ENCODE data around the gene ATG9B. TPM values are rescaled to one million over a fixed set of nuclear protein-coding genes. Genes with fewer than 3 reads are reported as not detected.
A peak's percentile ranks its signal among the peaks of the same experiment; 100 is the strongest.
"Not testable (repeated sequence)": the region's sequence is repeated elsewhere in the genome, so short reads cannot be mapped to it uniquely, and the experiment has no call there.

The ATG9B gene
- total RNA-seq, 1 donor from 2014 or later: 15.4 TPM

GRCh38 chr7:151035026-151035717 is 10.9 kb upstream of the ATG9B start:
- no peak for DNase-seq

- no peak for DNase-seq
These were observed 10.2 kb upstream of the ATG9B start for GRCh38 chr7:151034312-151035025.

GRCh38 chr7:151033864-151034249 is 9.6 kb upstream of the ATG9B start:
- DNase-seq: no peak

DNA sequence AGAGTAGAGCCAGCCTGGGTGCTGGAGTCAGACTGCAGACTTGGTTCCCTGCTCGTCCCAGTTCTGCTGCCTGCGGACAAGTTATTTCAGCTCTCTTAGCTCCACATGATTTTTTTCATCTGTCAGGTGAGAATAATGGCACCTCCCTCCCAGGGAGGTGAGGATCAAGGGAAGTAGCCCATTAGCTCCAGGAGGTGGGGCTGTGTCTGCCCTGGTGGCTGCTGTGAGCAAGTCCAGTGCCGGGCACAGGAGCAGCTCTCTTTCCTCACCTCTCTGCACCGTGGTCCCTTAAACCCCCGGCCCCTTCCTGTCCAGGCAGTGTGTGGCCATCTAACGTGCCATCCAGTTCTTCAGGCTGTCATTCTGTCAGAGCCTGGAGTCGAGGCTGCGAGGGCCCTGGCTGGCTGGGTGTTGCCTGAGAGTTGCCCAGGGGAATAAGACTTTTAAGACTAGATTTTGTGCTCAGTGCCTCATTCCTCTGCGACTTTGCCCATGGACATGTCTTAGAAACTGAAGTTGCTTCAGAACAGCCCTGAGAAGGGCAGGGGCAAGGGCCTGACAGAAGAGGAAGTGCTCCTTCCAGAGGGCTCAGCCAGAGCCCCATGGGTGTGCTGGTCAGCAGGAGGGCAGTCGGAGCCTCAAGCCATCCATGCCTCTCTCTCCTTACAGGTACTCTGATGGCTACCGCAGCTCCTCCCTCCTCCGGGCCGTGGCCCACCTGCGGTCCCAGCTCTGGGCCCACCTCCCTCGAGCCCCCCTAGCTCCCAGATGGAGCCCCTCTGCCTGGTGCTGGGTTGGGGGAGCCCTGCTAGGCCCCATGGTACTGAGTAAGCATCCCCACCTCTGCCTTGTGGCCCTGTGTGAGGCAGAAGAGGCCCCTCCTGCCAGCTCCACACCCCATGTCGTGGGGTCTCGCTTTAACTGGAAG is 8.9 kb upstream of the ATG9B start:
- DNase-seq: no peak

DNA sequence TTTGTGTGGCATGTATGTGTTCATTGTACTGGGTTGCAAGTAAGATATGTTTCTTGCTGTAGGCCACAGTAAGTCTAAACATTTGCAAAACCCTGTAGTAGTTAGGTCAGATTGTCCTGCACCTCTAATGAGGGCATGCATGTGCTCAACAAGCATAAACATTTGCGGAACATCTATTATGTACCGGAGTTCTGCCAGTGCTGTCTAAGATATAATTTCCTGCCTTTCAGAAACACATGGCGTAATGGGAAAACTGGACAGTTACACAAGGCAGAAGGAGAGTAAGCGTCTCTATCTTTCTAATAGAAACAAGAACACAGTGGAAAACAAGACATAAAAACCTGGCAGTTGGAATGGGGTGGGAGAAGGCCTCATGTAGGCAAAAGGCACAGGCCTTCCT is 6.7 kb upstream of the ATG9B start:
- no peak for DNase-seq

DNA sequence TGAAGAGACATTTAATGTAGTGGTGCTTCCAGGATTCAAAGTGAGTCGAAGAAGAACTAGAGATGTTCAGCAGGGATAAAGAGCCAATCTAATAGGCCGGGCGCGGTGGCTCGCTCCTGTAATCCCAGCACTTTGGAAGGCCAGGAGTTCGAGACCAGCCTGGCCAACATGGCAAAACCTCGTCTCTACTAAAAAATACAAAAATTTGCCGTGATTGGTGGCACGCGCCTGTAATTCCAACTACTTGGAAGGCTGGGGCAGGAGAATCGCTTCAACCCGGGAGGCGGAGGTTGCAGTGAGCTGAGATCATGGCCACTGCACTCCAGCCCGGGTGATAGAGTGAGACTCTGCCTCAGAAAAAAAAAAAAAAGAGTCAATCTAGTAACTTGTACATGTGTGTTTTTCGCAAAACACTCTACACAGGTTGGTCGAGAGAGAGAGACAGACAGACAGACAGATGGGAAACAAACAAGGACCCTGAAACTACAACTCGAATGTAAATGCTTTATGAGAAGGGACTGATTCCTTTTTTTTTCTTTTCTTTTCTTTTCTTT is 4.7 kb upstream of the ATG9B start:
- no peak for DNase-seq

DNA sequence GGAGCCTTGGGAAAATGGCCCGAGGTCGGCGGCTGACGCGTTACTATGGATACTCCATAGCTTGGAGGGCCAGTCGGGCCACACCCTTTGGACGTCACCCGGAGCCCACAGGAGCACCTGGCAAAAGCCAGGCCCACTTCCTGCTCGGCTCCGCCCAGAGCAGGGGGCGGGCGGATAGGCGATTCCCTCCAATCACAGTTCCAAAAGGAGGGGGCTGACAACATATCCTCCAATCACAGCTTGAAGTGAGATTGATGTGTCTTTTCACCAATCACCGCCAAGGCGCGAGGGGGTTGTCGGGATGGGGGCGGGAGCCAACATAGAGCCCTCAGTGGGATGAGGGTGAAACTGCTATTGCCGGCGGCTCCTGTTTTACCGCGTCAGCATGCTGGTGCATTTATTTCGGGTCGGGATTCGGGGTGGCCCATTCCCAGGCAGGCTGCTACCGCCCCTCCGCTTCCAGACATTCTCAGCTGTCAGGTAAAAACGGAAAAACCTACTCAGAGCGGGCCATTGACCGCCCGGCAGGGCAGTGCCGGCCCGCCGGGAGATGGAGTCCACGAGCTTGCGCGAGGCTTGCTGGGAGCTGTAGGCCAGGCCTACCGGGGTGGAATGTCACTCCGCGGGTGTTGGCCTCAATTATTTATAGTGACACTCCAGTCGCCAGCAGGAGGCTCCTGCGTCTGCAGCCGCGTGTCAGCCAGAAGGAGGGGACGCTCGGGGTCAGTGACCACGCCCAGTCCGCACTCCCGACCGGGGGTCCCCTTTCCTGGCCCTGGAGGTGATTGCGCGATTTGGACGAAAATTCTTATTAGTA is 4.0 kb upstream of the ATG9B start, which contains the start of gene ABCB8:
TSS of gene ABCB8 (plus strand) at position 320 of the 817 bp plus-strand sequence. CDS start at position 386, 66 bp downstream.
- DNase-seq: peak; percentile 99

DNA sequence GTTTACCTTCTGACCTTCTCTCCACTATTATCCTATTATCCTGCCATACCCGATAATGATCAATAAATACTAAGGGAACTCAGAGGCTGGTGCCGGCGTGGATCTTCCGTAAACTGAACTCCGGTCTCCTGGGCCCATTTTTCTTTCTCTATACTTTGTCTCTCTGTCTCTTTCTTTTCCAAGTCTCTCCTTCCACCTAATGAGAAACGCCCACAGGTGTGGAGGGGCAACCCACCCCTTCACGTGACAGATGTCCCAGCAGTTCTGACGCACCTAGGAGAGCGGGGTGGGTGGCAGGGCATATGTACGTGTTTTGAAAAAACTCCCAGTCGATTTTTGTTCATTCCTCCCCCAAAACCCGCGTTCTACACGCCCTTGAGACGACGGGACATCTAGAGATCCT is 3.4 kb upstream of the ATG9B start:
- not testable (repeated sequence) for DNase-seq

DNA sequence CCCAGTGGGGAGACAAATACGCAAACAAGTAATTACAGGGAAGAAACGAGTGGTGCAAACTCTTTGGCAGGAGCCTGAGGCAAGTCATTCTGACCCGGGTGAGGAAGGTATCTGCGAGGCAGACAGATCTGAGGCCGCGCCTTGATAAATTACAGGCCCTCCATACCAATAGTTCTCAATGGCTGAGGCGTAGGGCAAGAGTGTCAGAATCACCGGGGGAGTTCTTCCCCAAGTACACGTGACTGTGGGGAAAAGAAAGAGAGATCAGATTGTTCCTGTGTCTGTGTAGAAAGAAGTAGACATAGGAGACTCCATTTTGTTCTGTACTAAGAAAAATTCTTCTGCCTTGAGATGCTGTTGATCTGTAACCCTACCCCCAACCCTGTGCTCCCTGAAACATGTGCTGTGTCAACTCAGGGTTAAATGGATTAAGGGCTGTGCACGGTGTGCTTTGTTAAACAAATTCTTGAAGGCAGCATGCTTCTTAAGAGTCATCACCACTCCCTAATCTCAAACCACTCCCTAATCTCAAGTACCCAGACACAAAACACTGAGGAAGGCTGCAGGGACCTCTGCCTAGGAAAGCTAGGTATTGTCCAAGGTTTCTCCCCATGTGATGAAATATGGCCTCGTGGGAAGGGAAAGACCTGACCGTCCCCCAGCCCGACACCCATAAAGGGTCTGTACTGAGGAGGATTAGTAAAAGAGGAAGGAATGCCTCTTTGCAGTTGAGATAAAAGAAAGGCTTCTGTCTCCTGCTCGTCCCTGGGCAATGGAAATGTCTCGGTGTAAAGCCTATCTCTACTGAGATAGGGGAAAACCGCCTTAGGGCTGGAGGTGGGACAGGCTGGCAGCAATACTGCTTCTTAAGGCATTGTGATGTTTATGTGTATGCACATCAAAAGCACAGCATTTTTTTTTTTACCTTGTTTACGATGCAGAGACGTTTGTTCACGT is 2.8 kb upstream of the ATG9B start:
- DNase-seq: not testable (repeated sequence)

- no peak for DNase-seq
These were observed 1.8 kb upstream of the ATG9B start for GRCh38 chr7:151025924-151026671.

GRCh38 chr7:151023232-151023631 is 1.1 kb downstream of the ATG9B start:
- DNase-seq: no peak

GRCh38 chr7:151020231-151020630 is 4.1 kb downstream of the ATG9B start:
- DNase-seq: no peak

- DNase-seq: no peak
These were observed 5.2 kb downstream of the ATG9B start for GRCh38 chr7:151019130-151019447.

- DNase-seq: no peak
These were observed 5.7 kb downstream of the ATG9B start for GRCh38 chr7:151018421-151019129.

- peak; percentile 25 for DNase-seq
These were observed 6.3 kb downstream of the ATG9B start for GRCh38 chr7:151017953-151018420.

- DNase-seq: no peak
These were observed 6.8 kb downstream of the ATG9B start for GRCh38 chr7:151017370-151017952.

- no peak for DNase-seq
These were observed 7.4 kb downstream of the ATG9B start for GRCh38 chr7:151016942-151017341.

DNA sequence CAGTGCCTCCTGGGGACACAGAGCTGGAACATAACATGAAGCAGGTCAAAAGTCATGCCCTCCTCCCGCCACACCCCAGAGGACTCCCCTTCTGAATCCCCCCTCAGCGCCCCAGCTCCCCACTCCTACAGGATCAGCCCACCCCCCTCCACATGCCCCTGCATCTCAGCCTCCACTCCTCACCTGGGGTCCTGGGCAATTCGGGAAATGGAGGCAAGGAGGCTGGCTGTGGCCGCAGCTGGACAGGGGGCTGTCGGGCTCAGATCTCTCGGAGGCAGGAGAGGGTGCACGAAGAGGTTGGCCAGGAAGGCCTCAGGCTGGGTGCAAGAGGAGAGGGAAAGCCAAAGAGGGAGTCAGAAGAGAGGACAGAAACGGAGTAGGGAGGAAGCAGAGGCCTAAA is 7.8 kb downstream of the ATG9B start:
- DNase-seq: no peak

GRCh38 chr7:151015967-151016366 is 8.3 kb downstream of the ATG9B start:
- no peak for DNase-seq
